Suprapubic skin (tissue), 3 donors: ENCODE measurements around the gene EFCAB12.

Source experiments
- CTCF ChIP-seq, 2 donors: fragments of 200-600 bp in 1 of 2; fragments of 450-650 bp in 1 of 2; sonication (generic) in 1 of 2; IDR thresholded peaks; one replicate each; pipeline ENCODE4 v1.5.1; 2016 to 2019; ENCODE audit warnings: antibody characterized with exemption in 2 of 2, mild to moderate bottlenecking in 1 of 2, moderate library complexity in 1 of 2
- POLR2A ChIP-seq, 2 donors: fragments of 450-650 bp; IDR thresholded peaks; one replicate each; pipeline ENCODE4 v1.6.1; 2017; ENCODE audit warnings: antibody characterized with exemption in 2 of 2, mild to moderate bottlenecking in 2 of 2, moderate library complexity in 2 of 2

- TF ChIP-seq POLR2A (IDR thresholded peaks at IDR 0.05) (no peak), CTCF (IDR thresholded peaks at IDR 0.05) (no peak)
These were observed 10.1 kb downstream of the EFCAB12 start for GRCh38 chr3:129418041-129418973.
